Metanephros (tissue), 2 donors: ENCODE data around the gene AHI1. TPM values are rescaled to one million over a fixed set of nuclear protein-coding genes. Genes with fewer than 3 reads are reported as not detected.

ENCODE experiments used
- small RNA-seq: library from RNA; depleted of rRNA; stranded (forward); fragments of <200 nt; gene quantifications from one replicate; pipeline ENCODE3, GENCODE V24; 2014; ENCODE audit warnings: low replicate concordance
- total RNA-seq: library from RNA; depleted of rRNA; stranded (reverse); fragments of >200 nt; gene quantifications from one replicate; pipeline ENCODE4 v1.2.3, GENCODE V29; 2014

AHI1 gene
- total RNA-seq: 40.1 TPM

DNA sequence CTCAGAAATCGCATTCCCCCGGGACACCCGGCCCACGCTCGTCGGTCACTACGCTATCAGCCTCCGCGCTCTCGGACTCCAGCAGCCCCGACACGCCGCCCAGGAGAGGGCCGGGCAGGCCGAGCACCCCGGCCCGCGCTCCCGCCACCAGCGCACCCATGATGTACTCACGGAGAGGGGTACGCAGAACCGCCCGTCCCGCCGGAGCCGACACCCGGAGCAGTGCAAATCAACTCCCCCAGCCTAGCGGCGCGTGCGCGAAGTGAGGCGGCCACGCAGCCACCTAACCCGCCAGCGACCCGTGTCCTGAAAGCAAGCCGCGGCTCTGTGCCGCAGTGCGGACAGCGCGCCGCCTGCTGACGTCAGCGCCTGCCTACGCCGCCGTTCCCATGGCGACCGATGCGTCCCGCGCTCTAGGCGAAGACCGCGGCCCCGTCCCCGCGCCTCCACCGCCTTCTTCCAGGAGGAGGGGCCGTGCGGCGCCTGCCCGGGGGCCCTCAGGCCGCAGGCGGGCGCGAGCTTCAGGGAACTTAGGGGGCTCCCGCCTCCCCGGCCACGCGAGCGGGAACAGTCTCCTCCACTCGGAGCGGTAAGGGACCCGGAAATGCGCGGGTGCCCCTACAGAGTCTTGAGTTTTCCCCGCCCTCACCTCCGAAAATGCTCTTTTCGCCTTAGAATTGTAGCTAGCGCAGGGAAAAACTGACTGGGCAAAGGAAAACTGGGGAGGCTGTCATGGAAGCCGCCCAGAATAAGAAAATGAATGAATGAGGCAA lies at the start of gene AHI1:
Gene AHI1 (minus strand): TSS at position 329 of the 773 bp plus-strand sequence. CDS start 5,503 bp downstream, outside the sequence.

Small RNA genes lying within 50 kb of the gene (small RNA-seq; reads per million reads assigned to genes)
- gene MIR548A2: not detected
- not detected for gene RF00019
